GM18867 (cell line): ENCODE results near the gene MUC5AC.

Source experiments
- ATAC-seq: cut with Tn5 transposase; IDR thresholded peaks from one replicate; pipeline ENCODE4 v1.9.1; 2021; ENCODE audit warnings: mild to moderate bottlenecking, moderate library complexity; ENCODE audit not compliant: unreplicated experiment

MUC5AC gene

GRCh38 chr11:1121813-1122663, 35.7 kb upstream of the MUC5AC start:
- no peak for ATAC-seq

GRCh38 chr11:1122664-1123002, 35.1 kb upstream of the MUC5AC start:
- no peak for ATAC-seq

DNA sequence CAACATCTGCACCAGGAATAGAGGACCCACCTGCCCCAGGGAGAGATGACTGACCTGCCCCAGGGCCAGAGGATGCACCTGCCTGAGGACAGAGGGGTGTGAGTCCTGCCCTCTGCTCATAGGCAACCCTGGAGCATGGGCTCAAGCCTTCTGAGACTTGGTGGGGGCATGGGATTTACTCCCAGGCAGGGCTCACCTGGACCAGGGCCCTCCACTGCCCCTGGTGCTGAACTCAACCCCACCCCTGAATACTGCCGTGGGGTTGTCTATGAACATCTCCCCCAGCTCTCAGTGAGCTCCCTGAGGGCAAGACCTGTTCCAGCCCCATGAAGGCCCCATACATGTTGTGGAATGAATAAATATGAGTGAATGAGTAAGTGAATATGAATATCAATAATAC, 33.8 kb upstream of the MUC5AC start:
- no peak for ATAC-seq

DNA sequence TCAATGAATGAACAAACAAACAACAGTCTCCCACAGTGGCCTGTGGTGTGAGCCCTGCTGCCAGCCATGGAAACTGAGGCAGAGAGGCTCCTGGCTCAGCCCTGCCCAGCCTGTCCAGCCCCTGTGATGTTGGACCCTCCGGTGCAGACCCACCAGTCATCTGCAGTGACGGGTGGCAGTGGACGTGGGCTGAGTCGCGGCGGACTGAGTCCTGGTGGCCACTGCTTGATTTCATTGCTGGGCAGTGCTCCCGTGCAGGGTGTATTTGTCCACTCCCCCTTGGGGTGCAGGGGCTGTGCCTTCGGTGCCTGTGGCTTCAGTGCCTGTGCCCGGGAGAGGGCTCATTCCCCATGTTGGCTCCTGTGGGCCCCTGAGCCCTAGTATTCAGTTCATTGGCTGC, 31.9 kb upstream of the MUC5AC start:
- ATAC-seq = no peak

DNA sequence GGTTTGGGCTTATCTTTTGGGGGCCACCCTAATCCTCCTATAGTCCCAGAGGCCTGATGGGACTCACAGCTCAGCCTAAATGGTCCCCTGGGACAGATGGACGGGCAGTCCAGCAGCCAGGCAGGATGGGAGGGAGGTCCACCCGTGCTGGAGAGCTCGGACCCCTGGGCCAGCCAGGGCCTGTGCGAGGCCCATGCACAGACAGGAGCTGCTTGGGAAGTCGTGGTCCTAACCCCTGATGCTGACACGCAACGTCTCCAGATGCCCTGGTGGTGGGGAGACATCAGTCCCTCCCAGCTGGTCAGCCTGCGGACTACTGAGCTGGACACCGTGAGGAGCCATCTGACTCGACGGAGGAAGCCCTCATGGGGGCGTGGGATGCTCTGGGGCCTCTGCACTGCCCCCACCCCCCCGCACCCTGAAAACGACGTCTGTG, 31.2 kb upstream of the MUC5AC start:
- no peak for ATAC-seq

DNA sequence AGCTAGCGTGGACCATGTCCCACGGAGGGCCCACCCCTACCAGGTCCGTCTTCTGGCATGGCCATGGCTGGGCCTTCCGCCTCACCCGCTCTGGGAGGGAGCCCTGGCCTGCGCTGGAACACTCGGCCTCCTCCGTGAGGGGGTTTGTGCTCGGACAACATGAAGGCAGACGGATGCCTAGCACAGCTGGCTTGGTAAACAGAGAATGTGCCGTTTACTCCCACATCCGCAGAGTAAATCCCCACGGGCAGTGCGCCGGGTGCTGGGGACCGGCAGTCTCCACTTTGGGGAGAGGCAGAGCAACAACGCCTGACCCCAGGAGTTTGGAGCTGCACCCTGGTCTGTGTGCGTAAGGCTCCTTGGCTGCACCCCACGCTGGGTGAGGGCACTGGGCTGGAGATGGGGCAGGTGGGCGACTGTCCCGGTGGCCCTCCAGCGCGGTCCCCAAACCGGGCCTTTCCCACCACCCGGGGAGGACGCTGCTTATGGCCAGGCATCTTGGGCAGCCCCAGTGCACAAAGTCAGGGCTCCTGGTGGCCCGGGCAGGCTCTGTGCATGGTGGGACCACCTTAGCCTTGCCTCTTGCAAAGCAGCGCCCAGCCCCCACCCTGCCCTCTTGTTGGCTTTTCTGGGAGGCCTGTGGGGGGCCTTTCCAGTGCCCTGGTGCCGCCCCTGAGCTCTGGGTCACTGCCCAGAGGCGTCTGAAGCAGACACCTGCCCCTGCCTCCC, 30.7 kb upstream of the MUC5AC start:
- no peak for ATAC-seq

GRCh38 chr11:1127664-1128162, 30.0 kb upstream of the MUC5AC start:
- no peak for ATAC-seq

DNA sequence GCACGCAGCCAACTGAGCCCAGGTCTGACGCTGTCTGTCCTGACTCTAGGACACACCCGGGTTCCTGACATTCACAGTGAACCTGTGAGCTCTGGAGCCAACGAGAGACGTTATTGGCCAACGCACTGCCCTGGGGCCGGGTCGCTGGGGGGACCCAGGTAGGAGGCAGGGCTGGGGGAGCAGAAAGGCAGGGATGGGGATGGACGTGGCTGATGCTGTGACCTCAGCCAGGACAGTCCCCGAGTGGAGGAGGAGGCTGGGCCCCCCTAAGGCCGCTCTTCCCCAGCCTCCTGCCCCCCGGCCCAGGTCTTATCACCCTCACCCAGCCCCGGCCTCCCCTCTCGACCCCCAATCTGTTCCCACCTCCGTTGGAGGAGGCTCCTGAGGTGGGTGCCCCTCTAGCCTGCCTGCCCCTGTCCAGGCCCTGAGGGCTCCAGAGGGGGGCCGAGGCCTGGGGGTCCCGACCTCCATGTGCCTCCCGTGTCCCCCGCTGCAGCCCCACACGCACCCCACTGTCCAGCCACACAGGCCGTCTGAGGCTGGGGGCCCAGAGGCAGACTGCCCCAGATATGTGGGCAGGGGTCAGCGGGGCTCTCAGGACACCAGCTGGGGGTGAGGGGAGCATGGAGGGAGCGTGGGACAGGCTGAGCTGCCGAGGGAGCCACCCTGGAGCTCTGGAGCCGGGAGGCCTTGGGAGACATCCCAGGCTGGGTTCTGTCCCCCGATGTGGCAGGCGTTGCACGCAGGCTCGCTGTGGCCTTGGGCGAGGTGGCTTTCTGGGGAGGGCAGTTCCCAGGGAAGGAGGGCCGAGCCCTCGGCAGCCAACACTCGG, 29.2 kb upstream of the MUC5AC start:
- no peak for ATAC-seq

DNA sequence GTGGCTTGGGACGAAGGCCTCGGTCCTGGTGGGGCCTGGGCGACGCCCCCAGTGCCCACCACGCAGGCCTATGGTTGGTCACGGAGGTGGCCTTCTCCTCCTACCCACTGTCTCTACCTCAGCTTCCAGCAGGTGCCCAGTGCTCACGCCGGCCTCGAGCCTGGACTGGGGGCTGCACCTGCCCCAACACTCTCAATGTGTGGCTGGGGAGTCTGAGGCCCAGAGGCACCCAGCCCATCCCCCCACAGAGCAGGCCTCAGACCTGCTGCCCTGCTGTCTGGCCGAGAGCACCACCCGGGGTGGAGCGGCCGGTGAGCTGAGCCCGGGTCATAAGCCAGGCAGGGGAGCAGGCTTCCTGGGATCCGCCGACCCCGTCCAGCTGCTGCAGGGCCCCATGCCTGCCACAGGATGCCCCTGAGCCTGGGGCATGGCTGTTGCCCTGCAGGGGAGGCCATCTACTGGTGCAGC, 28.6 kb upstream of the MUC5AC start:
- ATAC-seq = no peak

DNA sequence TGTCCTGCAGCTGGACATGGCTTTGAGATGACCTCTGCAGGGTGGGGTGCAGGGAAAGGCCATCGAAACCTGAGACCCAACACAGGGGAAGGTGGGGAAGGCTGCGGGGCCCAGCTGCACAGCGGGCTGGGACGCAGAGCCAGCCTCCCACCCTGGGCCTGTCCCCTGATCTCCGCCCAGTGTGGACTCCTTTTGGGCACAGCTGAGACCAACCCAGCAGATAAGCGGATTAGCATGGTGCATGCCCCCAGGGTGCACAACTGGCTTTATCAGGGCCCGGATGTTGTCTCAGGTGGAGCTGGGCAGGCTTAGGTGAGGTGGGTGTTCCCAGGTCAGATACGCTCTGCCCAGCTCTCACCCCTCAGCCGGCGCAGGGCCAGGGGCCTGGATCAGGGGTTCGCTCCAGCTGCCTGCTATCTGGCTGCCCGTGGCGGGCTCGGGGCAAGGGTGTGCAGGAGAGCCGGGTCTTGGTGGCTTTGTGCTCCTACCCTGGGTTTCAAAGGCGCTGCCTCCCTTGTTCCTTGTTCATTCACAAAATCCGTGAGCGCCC, 28.1 kb upstream of the MUC5AC start:
- no peak for ATAC-seq

- ATAC-seq = no peak
Observed at GRCh38 chr11:1130276-1131032, 27.3 kb upstream of the MUC5AC start.

GRCh38 chr11:1131033-1131911, 26.5 kb upstream of the MUC5AC start:
- ATAC-seq = no peak

- no peak for ATAC-seq
Observed at GRCh38 chr11:1134848-1135445, 22.8 kb upstream of the MUC5AC start.

DNA sequence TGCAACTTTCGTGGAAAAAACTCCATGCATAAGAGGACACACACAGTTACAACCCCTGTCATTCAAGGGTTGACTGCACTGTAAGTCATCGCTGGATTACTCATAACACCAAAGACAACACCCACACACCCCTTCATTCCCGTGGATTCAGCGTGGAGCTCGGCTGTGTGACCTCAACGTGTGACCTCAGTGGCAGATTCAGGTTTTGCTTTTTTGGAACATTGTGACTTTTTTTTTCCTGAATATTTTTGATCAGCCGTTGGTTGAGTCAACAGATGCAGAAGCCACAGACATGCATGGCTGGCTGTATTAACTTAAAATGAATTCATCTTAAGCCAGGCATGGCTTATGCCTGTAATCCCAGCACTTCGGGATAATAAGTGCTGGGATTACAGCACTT, 19.7 kb upstream of the MUC5AC start:
- no peak for ATAC-seq

DNA sequence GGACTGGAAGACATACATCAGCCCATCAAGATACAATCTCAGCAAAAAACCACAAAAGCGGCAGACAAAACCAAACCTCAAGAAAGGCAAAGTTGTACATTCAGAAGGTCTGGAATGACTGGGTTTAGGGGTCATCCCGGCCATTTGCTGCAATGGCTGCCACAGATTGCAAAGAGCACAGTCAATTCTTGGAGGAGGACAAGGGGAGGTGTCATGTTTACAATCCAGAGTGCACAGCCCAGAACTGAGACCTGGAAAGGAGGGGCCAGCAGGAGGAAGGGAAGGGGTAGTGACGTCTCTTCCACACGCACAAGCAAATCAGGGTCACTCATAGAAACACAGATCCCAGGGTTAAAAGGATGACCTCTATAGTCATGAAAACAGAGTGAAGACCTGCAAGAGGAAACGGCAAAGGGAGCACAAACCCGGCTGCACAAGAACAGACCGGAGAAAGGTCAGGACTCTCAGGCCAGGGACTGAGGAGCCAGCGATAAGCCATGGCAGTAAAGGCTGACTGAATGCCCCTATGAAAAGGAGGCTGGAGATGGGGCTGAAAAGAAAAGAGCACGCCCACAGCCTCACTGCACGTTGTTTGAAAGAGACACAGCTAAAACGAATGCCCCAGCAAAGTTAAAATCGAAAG, 18.2 kb upstream of the MUC5AC start:
- no peak for ATAC-seq

- ATAC-seq = no peak
Observed at GRCh38 chr11:1140642-1141490, 16.9 kb upstream of the MUC5AC start.

DNA sequence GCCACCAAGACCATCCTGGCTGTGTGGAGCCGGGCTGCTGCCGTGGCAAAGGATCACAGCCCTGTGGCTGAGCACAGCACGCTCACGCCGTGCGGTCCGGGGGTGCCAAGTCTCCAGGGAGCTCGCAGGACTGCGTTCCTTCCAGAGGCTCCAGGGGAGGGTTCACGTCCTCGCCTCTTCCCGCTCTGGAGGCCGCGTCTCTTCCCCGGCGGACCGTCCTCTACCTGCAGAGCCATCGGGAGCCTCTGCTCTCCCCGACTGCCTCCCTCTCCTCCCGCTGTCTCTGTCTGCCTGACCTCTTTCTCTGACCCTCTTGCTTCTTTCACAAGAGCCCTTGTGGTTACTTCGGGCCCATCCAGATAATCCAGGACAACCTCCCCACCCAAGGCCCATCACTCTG, 11.4 kb upstream of the MUC5AC start:
- ATAC-seq = no peak
